GM12875 (cell line): ENCODE results near the gene TOM1L2.
"Not testable (repeated sequence)": the region's sequence is repeated elsewhere in the genome, so short reads cannot be mapped to it uniquely, and the experiment has no call there.

Source experiments
- H3K4me3 ChIP-seq: one replicate; pipeline ENCODE4 v1.5.1; 2011; ENCODE audit warnings: low read depth, low read length, control low read depth
- CTCF ChIP-seq: IDR thresholded peaks from 2 replicates; pipeline ENCODE4 v1.5.1; 2011; ENCODE audit warnings: low read depth, mild to moderate bottlenecking, control low read depth, inconsistent platforms, low read length, moderate library complexity, borderline replicate concordance; ENCODE audit not compliant: insufficient read depth

The TOM1L2 gene

GRCh38 chr17:17811381-17812210 lies 160.6 kb downstream of the TOM1L2 start:
- TF ChIP-seq CTCF: no peak
- H3K4me3 ChIP-seq: no peak overlapping the region

GRCh38 chr17:17810895-17811248 lies 161.3 kb downstream of the TOM1L2 start:
- no peak for TF ChIP-seq CTCF

GRCh38 chr17:17810084-17810894 lies 161.9 kb downstream of the TOM1L2 start:
- TF ChIP-seq CTCF: no peak
- H3K4me3 ChIP-seq: no peak overlapping the region

More at GRCh38 chr17:17810895-17811248, 161.3 kb downstream of the TOM1L2 start:
- H3K4me3 ChIP-seq: no peak overlapping the region

- no peak for TF ChIP-seq CTCF
- H3K4me3 ChIP-seq: no peak overlapping the region
Observed at GRCh38 chr17:17809531-17810083, 162.6 kb downstream of the TOM1L2 start.

GRCh38 chr17:17808706-17809432 lies 163.3 kb downstream of the TOM1L2 start:
- no peak for TF ChIP-seq CTCF
- H3K4me3 ChIP-seq: peak overlapping the region; percentile 2

- H3K4me3 ChIP-seq: not testable (repeated sequence)
Observed at GRCh38 chr17:17808200-17808599, 164.0 kb downstream of the TOM1L2 start.

- H3K4me3 ChIP-seq: no peak overlapping the region
- no peak for TF ChIP-seq CTCF
Observed at GRCh38 chr17:17807440-17807839, 164.8 kb downstream of the TOM1L2 start.
